22Rv1 (cell line): ENCODE measurements around the gene BOC.

Source experiments
- ZFX ChIP-seq: fragments of 450-650 bp; IDR thresholded peaks from 2 replicates; pipeline ENCODE4 v1.6.1; 2017; ENCODE audit warnings: antibody characterized with exemption, borderline replicate concordance
- TF ChIP-seq, protein P1 (sequence below): fragments of 450-650 bp; IDR thresholded peaks from 2 replicates; pipeline ENCODE4 v1.5.1; 2017; ENCODE audit warnings: mild to moderate bottlenecking

DNA sequence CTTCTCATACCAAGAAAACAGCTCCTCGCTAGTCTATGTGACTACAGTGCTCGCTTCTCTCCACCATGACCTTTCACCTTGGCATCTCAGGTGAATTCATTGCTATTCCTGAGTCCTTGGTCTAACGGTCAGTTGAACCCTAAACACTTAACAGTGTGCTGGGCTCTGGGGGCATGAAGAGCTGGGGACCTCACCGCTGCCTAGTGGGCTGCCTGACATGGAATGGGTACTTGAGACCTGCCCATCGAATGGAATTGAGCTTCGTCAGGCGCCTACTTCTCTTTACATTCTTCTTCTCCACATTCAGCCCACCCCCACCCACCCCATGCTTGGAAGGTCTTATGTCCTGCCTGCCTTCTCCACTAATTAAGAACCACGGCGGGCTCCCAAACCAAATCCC is 22.1 kb downstream of the BOC start:
- TF ChIP-seq, protein P1, sequence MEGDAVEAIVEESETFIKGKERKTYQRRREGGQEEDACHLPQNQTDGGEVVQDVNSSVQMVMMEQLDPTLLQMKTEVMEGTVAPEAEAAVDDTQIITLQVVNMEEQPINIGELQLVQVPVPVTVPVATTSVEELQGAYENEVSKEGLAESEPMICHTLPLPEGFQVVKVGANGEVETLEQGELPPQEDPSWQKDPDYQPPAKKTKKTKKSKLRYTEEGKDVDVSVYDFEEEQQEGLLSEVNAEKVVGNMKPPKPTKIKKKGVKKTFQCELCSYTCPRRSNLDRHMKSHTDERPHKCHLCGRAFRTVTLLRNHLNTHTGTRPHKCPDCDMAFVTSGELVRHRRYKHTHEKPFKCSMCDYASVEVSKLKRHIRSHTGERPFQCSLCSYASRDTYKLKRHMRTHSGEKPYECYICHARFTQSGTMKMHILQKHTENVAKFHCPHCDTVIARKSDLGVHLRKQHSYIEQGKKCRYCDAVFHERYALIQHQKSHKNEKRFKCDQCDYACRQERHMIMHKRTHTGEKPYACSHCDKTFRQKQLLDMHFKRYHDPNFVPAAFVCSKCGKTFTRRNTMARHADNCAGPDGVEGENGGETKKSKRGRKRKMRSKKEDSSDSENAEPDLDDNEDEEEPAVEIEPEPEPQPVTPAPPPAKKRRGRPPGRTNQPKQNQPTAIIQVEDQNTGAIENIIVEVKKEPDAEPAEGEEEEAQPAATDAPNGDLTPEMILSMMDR, result no peak
- TF ChIP-seq ZFX, result no peak
